Activated T-helper 1 cell treated with anti-CD3 and anti-CD28 coated beads, Interleukin-2, amount 50 U/mL, for 16 hours (primary cell): ENCODE data around the gene EFHC1.

Experiments used
- DNase-seq, 2 donors: peaks; one replicate each; pipeline ENCODE4 v3.0.0-alpha.2; 2020; ENCODE audit warnings: low read depth in 1 of 2, low spot score in 1 of 2

EFHC1 gene

DNA sequence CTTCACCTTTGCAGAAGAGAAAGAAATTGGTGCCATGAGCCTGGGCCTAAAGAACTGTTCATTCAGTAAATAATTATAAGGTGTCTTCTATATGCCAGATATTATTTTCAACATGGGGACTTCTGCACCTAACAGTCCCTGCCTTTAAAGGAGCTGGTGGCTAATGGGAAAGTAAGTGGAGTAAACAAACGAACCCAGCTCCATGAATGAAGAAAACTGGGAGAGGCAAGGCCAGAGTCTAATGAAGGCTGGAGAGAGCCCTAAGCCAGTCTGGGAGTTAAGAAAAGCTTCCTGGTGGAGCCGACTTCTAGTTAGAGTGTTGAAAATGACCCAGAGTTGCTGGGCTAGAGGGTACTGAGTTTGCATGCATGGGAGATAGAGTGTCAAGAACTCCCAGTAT lies 24.2 kb upstream of the EFHC1 start:
- no peak for DNase-seq

DNA sequence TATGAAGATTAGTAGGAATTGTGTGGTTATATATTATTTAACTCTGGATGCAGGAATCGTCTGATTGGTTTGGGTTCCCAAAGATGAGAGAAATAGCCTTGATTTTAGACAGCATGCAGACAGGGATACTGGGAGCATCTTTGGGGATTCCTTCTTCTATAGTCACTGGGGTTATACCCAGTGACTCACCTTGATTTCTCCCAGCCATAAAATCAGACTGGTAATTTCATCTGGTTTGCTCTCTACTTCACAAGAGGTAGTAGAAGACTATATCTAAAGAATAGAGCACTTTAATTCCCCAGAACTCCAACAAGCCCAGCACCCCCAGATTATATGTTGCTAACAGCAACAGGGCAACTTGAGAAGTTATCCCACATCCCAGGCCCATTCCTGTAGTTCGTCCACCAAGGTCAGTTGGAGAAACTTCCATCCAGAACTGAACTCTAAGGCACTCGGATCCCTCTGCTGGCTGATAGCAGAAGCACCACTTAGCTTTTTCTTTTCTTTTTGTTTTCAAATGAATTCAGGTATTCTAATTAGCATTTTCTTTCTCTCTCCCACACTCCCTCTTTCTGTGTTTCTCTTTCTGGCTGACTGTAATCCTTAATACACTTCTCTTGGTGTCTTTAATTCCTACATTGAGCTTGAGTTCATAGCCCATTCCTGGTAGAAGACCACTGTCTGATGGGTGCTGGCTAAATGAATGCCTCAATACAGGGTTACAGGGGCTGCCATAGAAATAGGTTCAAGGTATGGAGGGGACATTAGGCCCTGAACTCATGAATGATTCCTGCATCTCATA lies 20.4 kb upstream of the EFHC1 start:
- no peak for DNase-seq

DNA sequence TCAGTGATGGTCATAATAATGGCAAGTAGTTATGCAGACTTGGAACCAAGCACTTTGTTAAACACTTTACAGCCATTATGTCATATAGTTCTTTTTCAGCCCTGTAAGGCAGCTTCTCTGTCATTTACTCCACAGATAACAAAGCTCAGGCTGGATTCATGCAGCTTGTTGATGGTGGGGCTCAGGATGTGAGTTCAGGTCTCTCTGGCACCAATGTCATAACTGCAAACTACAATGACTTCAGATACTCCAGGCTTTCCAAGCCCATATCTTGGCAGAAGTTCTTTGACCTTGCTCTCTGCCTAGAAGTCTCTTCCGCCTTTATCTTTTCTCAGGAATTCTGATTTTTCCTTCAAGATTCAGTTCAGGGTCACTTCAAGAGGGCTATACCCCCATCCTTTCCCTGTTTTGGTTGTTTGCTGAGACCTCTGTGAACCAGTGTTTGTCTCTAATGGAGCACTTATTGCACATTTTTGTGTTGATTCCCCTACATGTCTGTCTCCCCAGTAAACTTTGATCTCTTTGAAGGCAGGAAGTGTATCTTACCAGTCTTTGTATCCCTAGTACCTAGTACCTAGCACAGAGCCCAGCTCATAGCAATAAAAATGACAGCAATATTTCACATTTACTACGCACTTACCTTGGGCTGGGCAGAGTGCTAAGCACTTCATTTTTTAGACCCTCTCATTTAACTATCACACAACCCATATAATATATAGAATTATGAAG lies 19.7 kb upstream of the EFHC1 start:
- DNase-seq: no peak

DNA sequence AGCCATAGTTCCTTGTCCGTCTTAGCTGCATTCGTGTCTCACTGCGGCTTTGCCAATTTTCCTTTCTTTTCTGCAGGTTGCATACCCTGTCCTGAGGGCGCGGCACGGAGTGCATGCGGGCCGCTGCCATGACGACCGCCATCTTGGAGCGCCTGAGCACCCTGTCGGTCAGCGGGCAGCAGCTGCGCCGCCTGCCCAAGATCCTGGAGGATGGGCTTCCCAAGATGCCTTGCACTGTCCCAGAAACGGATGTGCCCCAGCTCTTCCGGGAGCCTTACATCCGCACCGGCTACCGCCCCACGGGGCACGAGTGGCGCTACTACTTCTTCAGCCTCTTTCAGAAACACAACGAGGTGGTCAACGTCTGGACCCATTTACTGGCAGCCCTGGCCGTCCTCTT lies 17.1 kb upstream of the EFHC1 start:
- DNase-seq: no peak

DNA sequence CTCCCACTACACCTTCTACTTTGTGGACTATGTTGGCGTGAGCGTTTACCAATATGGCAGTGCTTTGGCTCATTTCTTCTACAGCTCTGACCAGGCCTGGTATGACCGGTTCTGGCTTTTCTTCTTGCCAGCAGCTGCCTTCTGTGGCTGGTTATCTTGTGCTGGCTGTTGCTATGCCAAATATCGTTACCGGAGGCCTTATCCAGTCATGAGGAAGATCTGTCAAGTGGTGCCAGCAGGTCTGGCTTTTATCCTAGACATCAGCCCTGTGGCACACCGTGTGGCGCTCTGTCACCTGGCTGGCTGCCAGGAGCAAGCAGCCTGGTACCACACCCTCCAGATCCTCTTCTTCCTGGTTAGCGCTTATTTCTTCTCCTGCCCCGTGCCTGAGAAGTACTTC lies 16.5 kb upstream of the EFHC1 start:
- DNase-seq: no peak

DNA sequence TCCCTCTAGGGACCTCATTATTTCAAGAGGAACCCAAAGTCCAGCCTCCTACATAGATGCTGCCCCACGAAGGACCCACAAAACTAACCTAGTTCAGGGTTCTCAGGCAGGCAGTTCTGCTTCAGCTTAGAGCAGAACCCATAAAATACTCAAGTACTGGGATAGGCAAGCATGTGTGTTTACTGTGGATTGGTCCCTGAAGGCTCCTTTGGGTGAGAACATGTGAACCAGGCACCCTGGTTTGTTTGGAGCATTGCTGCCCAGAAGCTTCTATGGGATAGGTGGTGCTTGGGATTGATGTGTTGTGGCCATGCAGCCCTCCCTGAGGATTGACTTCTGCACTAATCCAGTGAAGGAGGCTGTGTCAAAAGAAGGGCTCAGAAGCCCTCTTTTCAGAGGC lies 14.9 kb upstream of the EFHC1 start:
- no peak for DNase-seq

DNA sequence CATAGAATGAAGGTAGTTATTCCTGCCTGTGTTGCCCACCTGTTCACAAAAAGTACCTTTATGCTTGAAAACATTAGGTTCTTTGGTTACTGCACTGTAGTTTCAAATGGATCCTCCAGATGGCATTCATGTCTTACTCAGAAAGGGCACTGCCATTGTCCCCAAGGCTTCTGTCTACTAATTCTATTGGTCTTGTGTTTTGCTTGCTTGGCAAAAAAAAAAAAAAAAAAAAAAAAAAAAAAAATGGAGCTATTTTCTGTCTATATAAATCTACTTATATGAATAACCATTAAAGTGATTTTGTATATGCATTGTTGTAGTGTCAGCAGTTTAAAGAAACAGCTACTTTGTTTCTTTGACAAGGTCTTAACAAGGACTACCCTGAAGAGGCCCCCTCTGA lies 12.7 kb upstream of the EFHC1 start:
- no peak for DNase-seq

DNA sequence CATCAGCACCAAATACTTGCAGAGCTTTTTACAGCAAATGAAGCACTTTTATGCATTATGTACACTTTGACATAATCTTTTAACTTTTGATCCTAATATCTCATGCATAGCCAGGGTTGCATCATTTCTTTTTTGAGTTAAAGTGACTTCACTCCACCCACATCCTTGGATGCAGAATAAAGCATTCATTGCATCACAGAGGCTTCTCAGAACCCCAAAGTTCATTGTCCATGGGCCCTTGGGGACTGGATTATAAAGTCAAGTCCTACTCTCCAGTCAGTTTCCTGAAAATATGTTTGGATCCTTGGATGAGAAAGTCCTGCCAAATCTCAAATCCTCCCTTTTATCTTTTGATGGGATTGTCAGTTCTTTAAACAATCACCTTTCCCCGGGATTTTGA lies 10.6 kb upstream of the EFHC1 start:
- no peak for DNase-seq

DNA sequence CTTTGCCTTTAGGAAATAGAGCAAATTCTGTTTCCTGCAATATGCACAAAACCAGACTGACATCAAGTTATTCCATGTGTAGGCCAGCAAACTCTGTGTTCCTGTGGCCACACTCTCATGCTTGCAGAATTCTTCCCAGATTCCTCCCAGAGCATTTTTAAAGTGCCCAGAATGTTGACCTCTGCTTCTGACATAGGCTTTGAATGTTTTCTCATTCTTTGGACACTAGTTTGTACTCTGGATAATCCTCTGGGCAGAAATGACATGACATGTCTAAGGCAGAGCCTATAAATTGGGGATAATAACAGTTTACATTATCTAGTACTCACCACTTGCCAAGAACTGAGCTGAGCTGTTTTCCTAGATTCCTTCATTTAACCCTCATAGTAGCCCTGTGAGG lies 9.2 kb upstream of the EFHC1 start:
- no peak for DNase-seq

DNA sequence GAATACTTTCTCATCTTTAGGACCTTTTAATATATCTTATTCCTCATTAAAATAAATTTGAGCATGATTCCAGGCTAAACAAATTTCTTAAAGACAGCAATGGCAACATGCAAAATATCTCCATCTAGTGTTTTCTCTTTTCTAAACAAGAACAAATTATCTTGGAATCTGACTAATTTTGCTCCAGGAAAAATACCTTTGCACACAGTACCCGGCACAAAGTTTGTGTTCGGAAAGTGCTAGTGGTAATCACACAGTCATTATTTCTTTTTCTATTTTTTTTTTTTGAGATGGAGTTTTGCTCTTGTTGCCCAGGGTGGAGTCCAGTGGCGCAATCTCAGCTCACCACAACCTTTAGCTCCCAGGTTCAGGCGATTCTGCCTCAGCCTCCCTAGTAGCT lies 8.2 kb upstream of the EFHC1 start:
- DNase-seq: no peak

DNA sequence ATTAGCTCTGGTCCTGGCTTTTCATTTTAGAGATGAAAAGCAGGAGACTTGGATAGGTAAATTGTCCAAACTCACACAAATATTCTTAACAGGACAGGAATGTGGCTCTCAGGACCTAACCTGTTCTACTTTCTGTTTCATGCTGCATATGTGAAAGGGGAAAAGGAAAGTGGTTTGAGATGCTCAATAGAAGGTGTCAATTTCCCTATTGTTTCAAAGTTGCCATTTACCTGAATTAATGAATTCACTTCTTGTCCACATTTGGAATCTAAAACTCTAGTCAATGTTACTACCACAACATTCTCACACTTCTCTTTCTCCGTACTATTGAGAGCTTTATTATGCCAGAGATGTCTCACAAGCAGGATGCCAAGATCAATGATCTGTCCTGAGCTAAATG lies 4.8 kb upstream of the EFHC1 start:
- no peak for DNase-seq

DNA sequence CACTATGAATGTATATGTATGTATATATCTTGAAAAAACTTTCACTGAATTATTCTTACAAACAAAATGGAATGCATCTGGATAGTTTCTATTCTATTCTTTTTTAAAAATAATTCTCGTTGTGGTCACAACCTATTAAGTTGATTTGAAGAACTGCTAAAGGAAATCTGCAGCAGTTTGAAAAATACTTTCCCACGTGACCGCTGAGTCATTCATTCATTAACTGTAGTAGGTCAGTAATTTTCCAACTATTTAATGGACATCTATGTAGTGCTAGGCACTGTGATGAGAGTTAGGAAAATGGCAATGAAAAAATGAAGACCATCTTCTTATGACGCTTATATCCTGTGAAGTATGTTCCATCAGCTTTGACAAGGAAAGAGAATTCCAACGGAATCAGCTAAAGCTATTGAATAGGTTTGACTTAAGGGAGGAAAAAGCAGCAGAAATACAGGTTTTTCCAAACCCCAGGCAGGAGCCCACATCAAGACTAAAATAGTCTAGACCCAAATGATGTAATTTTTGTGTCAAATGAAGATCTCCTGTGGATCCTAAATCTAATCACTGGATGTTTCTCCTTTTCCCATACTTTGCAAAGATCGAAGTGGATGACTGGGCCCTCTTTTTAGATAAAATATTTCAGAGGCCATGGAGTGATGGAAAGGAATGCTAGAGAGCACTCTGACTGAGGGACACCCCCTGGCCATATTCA lies 4.1 kb upstream of the EFHC1 start:
- no peak for DNase-seq

DNA sequence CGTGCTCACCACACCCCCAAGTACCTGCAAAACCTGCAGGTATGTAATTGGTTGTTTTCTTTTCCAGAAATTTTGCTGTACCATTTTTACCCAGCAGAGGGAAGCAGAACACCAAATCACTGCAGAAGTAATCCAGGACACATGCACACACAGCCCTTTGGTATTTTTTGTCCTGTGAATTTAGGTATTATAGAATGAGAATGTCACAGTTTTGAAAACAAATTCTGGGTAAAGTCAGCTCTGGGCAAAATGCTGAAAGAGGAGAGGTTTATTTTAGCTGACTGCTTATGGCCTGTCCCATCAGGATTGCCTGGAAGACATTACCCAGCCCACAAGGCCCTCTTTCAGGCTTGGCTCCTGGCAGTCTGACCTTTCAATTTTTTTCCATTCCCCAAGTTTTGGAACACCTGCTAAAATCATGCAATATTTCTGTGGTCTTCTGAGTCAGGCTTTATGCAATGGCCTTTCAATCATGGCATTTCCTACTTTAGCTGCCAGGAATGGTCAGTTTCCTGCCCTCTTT lies 3.5 kb upstream of the EFHC1 start:
- no peak for DNase-seq

DNA sequence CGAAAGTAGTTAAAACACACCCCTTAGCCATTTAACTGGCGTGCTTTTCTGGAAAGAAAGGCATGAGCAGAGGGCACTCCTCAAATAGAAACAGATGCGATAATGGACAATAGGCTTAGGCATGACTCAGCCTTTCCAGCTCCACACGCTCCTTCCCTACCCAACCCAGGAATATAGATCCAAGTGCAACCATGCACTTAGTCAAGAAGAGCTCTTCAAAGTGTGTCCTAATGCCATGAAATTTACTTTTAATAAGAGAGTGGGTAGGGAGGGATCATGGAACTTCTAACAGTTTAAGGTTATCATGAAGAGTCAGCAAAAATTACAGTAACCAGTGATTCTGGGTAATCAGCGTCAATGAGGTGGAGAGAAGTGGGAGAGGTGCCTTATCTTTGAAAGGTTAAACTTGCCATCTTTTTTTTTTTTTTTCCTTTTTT lies 2.4 kb upstream of the EFHC1 start:
- DNase-seq: no peak

DNA sequence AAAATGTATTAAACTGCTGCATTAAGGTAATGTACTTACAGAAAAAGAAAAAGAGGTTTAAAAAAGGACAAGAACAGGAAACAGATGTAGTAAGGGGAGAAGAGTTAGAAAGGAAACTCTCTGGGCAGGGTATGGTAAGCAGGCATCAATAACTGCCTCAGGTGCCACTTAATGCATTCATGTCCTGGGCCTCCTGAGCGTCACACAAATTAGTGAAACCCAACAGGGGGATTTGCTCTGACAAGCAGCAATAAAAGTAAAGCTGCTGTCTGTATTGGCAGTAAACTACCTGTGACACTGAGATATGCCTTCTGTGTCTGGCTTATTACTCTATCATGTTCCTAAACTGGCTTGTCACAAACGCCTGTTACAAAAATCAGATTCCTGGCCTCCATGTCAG lies 1.5 kb upstream of the EFHC1 start:
- DNase-seq: no peak

DNA sequence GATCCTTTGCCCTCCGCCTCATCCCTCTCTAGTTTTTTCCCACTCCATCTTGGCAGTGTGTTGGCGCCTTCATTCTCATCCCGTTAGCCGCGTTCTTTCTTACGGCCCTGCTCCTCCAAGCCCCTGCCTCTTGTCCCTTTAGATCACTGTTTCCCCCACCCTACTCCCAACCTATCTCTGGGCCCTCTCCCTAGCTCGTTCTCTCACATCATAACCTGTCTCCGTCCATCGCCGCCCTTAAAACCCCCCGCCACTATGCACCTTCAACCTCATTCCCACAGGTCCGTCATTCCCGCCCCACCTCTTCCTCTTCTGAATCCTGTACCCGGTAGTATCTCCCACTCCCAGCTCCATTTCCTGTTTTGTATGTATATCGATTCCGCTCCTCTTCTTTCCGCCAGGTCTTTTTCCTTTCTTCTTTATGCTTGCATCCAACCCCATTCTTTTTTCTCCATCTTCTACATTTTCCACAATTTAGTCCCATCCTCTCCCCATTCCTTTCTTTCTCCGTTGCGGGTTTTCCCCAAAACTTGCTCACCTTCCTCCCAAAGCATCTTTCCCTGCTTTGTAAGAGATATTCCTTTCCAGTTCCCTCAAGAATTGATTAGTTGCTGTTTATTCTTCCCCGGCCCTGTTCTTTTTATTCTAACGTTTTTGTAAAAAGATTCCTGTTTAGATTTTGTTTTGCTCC lies 671 bp downstream of the EFHC1 start:
- no peak for DNase-seq

DNA sequence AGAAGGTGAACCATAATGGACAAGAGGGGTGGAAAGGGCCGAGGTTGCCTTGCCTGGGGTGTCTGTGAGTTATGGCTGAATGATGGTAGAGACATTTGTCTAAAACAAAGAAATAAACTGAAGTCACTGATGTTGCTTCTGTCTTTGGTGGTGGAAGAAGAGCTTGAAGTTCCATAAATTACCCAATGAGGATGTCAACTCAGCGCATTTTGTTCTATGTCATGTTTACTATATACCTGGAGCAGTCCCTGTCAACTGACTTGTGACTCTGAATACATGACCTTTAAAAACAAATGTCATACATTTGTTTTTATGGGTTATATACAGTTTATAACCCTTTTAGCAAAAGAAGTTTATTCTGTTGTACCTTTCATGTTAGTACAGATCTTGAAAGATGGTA lies 2.0 kb downstream of the EFHC1 start:
- DNase-seq: no peak

DNA sequence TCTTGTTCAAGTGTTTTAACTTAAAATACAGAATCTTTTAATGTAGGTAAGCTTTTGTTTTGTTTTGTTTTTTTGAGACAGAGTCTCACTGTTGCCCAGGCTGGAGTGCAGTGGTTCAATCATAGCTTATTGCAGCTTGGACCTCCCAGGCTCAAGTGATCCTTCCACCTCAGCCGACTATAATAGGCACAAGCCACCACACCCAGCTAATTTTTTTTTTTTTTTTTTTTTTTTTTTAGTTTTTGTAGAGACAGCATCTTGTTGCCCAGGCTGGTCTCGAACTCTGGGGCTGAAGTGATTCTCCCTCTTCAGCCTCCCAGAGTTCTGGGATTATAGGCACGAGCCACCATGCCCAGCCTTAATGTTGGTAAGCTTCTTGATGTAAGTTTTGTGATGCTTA lies 3.3 kb downstream of the EFHC1 start:
- no peak for DNase-seq

DNA sequence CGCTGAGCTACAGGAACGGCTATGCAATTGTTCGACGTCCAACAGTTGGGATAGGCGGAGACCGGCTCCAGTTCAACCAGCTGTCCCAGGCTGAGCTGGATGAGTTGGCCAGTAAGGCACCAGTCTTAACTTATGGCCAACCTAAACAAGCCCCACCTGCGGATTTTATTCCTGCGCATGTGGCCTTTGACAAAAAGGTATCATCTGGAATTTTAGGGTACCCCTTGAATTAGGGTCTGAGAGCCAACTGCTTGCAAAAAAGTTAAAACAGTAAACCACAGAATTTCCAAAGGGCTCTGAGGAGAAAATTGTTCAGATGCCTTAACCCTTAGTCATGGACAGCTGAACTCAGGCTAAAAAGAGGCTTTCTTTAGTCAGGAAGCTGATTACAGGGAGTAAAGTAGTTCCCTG lies 3.8 kb downstream of the EFHC1 start:
- DNase-seq: no peak

DNA sequence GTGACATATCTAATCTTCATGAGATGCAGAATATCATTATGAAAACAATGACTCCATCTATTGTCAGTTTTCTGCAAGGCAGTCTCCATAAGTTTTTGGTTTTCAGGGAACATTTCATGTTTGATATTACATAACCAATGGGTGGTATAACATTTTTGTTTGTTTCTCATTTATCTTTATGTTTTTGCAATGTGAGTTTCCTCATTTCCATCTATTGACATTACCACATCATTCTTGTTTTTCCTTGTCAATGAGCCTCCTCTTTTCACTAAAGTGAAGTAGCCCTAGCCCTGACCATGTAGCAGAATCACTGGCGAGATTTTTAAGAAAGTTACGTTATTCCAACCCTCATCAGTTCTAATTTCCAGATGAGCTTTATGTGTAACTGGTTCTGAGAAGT lies 4.4 kb downstream of the EFHC1 start:
- DNase-seq: no peak

DNA sequence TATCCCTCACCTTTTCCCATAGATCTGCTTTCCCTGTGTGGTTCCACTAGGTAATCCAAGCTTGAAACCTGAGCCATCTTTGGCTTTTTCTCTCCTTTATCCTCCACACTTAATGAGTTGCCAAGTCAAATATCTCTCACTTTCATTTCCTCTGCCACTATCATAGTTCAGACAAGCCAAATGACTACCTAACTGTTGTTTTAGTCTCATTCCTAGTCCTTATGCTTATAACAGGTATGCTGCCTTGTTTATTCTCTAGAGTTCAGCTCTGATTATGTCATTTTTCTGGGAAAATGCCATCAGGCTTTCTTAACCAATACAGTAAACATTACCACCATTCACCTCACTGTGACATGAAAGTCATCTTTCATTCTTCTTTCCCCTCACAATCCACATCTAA lies 6.5 kb downstream of the EFHC1 start:
- no peak for DNase-seq
